K562 (cell line): ENCODE results near the gene HRH4. TPM values are rescaled to one million over a fixed set of nuclear protein-coding genes. Genes with fewer than 3 reads are reported as not detected.

Experiments used
- ATAC-seq: fragments of 200-7000 bp; cut with Tn5 transposase; 3 replicates; pipeline ENCODE4 v1.9.1; 2020; ENCODE audit warnings: moderate library complexity
- BruUV-seq: library from RNA; stranded (reverse); fragments of 400-500 nt; replicated peaks from 2 replicates; lab custom pipeline; 2021; lab: Mats Ljungman, UMichigan
- CTCF ChIA-PET: fragments of 300-600 bp; formaldehyde crosslinking; extraction: SDS; loops from one replicate; lab custom pipeline; 2021; ENCODE audit warnings: low intra/inter-chr PET ratio; lab: Yijun Ruan, JAX
- POLR2A ChIA-PET: fragments of 300-600, 350-650 bp; sonication (Branson Sonifier 250); formaldehyde crosslinking; extraction: SDS; loops from one replicate; lab custom pipeline; 2021; ENCODE audit warnings: antibody characterized with exemption, inconsistent platforms; lab: Yijun Ruan, JAX
- DNase-seq, 4 experiments: peaks; one replicate each; pipeline versions ENCODE4 v3.0.0 to v3.0.0-alpha.2; 2011 to 2018; ENCODE audit warnings: low spot score in 3 of 4, mixed read lengths in 3 of 4; ENCODE audit errors: extremely low read depth in 1 of 4
- FAIRE-seq: peaks from 2 replicates; lab custom pipeline; 2011; peaks lifted over from hg19 to GRCh38; lab: Jason Lieb, UNC
- H2AFZ ChIP-seq: 2 replicates; pipeline ENCODE4 v1.6.0; 2011; ENCODE audit warnings: low read depth, low read length, control low read depth, inconsistent platforms
- H3K27ac ChIP-seq: fragments of 200-600 bp; 3 replicates; pipeline ENCODE4 v1.8.0; 2011; ENCODE audit warnings: low read depth, mild to moderate bottlenecking, control low read depth, inconsistent platforms, low read length, moderate library complexity, mixed read lengths; ENCODE audit errors: extremely low read depth
- H3K27me3 ChIP-seq, 2 experiments: fragments of 300-600 bp in 1 of 2; 2 replicates in 1 of 2; 3 replicates in 1 of 2; pipeline versions ENCODE4 v1.6.0 to v1.8.0; 2011; ENCODE audit warnings: inconsistent platforms in 2 of 2, low read length in 2 of 2, mild to moderate bottlenecking in 1 of 2, mixed read lengths in 1 of 2, moderate library complexity in 1 of 2; ENCODE audit not compliant: control insufficient read depth in 2 of 2, insufficient read depth in 2 of 2
- H3K36me3 ChIP-seq: fragments of 300-600 bp; 3 replicates; pipeline ENCODE4 v1.8.0; 2011; ENCODE audit warnings: mild to moderate bottlenecking, low read length, inconsistent platforms; ENCODE audit not compliant: control insufficient read depth, insufficient read depth
- H3K4me1 ChIP-seq, 2 experiments: fragments of 200-600 bp in 1 of 2; replicated peaks in 1 of 2; 2 replicates in 1 of 2; 3 replicates in 1 of 2; pipeline versions ENCODE4 v1.5.1 to v1.8.0; 2011; ENCODE audit warnings: inconsistent platforms in 2 of 2, low read length in 2 of 2, mild to moderate bottlenecking in 1 of 2, mixed read lengths in 1 of 2, moderate library complexity in 1 of 2; ENCODE audit not compliant: control insufficient read depth in 2 of 2, insufficient read depth in 2 of 2
- H3K4me2 ChIP-seq: 2 replicates; pipeline ENCODE4 v1.6.1; 2011; ENCODE audit warnings: low read length, control low read depth, inconsistent platforms, mixed read lengths; ENCODE audit not compliant: insufficient read depth
- H3K4me3 ChIP-seq: fragments of 200-600 bp; sonication (generic), shearing (Covaris generic); 2 replicates; pipeline ENCODE4 v1.5.1; 2016; ENCODE audit warnings: control low read depth, inconsistent platforms
- H3K79me2 ChIP-seq: fragments of 200-600 bp; 3 replicates; pipeline ENCODE4 v1.8.0; 2011; ENCODE audit warnings: low read length, inconsistent platforms; ENCODE audit not compliant: control insufficient read depth, insufficient read depth
- H3K9ac ChIP-seq, 2 experiments: 2 replicates each; pipeline versions ENCODE4 v1.6.0 to v1.6.1; 2011; ENCODE audit warnings: low read depth in 2 of 2, low read length in 2 of 2, control low read depth in 1 of 2, inconsistent platforms in 1 of 2, mild to moderate bottlenecking in 1 of 2, mixed read lengths in 1 of 2; ENCODE audit not compliant: insufficient read depth in 1 of 2
- H3K9me1 ChIP-seq: one replicate; pipeline ENCODE4 v1.6.0; 2011; ENCODE audit warnings: inconsistent platforms, mild to moderate bottlenecking, low read length, moderate library complexity; ENCODE audit not compliant: control insufficient read depth, insufficient read depth
- H3K9me3 ChIP-seq: replicated peaks from 2 replicates; pipeline ENCODE4 v1.5.1; 2011; ENCODE audit warnings: low read depth, low read length, inconsistent platforms; ENCODE audit not compliant: control insufficient read depth, insufficient read depth
- H4K20me1 ChIP-seq: replicated peaks from 2 replicates; pipeline ENCODE4 v1.6.1; 2011; ENCODE audit warnings: low read length, inconsistent platforms, mixed read lengths; ENCODE audit not compliant: control insufficient read depth, insufficient read depth
- ETS2 ChIP-seq: IDR thresholded peaks from 2 replicates; pipeline ENCODE4 v1.6.1; 2016; ENCODE audit warnings: borderline replicate concordance, missing genetic modification characterization, mild to moderate bottlenecking, moderate library complexity, missing compliant biosample characterization; ENCODE audit not compliant: poor library complexity, severe bottlenecking
- KDM4B ChIP-seq, 2 experiments: fragments of 450-650 bp in 1 of 2; sonication (generic) in 1 of 2; IDR thresholded peaks; 2 replicates each; pipeline ENCODE4 v1.6.1; 2016 to 2017; ENCODE audit warnings: borderline replicate concordance in 2 of 2, antibody characterized with exemption in 1 of 2, low read depth in 1 of 2, mild to moderate bottlenecking in 1 of 2
- RBM17 ChIP-seq: fragments of 200-400 bp; formaldehyde crosslinking; IDR thresholded peaks from 2 replicates; pipeline ENCODE4 v1.6.1; 2017; ENCODE audit warnings: low read depth, mild to moderate bottlenecking, low read length, borderline replicate concordance
- RBM39 ChIP-seq: fragments of 200-400 bp; formaldehyde crosslinking; optimal IDR thresholded peaks from 2 replicates; pipeline ENCODE3; 2018; ENCODE audit warnings: low read depth, low read length
- SMAD1 ChIP-seq: fragments of 150-350 bp; IDR thresholded peaks from 2 replicates; pipeline ENCODE4 v1.6.1; 2014; ENCODE audit warnings: low read length, low read depth; ENCODE audit not compliant: partially characterized antibody
- WGBS: fragments of 100-300 bp; shearing (Covaris generic); methylation state at CpG from one replicate; pipeline ENCODE4 v1.1.6; 2016; ENCODE audit warnings: low coverage, mixed read lengths; ENCODE audit not compliant: insufficient coverage; ENCODE audit errors: missing lambda C conversion rate; 5-methylcytosine and 5-hydroxymethylcytosine counted together
- in situ Hi-C: fragments of 300-500 bp; cut with MboI; formaldehyde crosslinking; loops from 4 replicates; pipeline ENCODE4 v1.15.0; 2018; ENCODE audit warnings: inconsistent platforms, mixed read lengths
- intact Hi-C: fragments of 100-400 bp; cut with micrococcal nuclease; formaldehyde crosslinking; loops from 2 replicates; pipeline ENCODE4 v1.14.2; 2022
- polyA plus RNA-seq, 8 experiments: library from polyadenylated mRNA; depleted of rRNA in 4 of 8; stranded (reverse) in 5 of 8; unstranded in 3 of 8; fragments of >200 nt; fragmentation: Nextera tagmentation in 2 of 8; fragmentation: Illumina TruSeq in 1 of 8; extraction: Ambion mirVana in 2 of 8; extraction: Trizol in 1 of 8; gene quantifications; 2 replicates each; pipeline versions ENCODE4 v1.2.1 to v1.2.3, GENCODE V29; 2011 to 2014; ENCODE audit warnings: inconsistent platforms in 1 of 8, missing spikeins in 1 of 8
- total RNA-seq, 7 experiments: library from RNA; depleted of rRNA in 6 of 7; stranded (reverse); fragments of >200 nt in 6 of 7; fragmentation: Illumina TruSeq in 2 of 7; extraction: Trizol in 2 of 7; gene quantifications; 2 replicates each; pipeline versions ENCODE4 v1.2.1 to v1.2.3, GENCODE V29; 2011 to 2021; ENCODE audit warnings: low replicate concordance in 1 of 7
- TF ChIP-seq, protein P1 (sequence below): fragments of 250-450 bp; sonication (Bioruptor Pico); IDR thresholded peaks from 2 replicates; pipeline ENCODE4 v1.8.0; 2021; ENCODE audit warnings: borderline replicate concordance, mild to moderate bottlenecking, moderate library complexity; ENCODE audit not compliant: poor library complexity, severe bottlenecking

HRH4 gene
- total and polyA plus RNA-seq, 9 of the 15 experiments (the other 6 are each of a cell fraction or from before 2014, with no cell fraction given): not detected

DNA sequence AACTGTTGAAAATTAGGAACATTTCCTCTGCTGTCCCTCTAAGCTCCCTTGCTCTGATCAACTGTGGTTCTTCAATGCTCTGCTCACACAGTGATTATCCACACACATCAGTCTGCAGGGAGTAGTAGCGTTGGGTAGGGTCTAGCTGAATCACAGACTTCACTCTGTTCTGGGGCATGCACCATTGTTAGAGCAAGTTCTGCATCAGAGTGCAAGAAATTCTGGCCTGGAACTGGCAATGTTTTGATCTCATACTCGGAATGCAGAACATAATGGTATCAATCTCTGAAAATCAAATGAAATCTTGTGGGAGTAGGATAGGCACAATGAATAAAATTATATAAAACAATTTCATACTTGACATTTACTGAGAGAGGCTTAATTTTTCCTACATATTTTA, 55.3 kb downstream of the HRH4 start:
- FAIRE-seq (no peak), DNase-seq (no peak), ATAC-seq (no peak)
- ChIA-PET CTCF (no interaction called here), POLR2A (no interaction called here)
- Histone ChIP-seq H3K36me3 (no peaks in the 10 kb centered on the region), H3K79me2 (no peaks in the 10 kb centered on the region), H2AFZ (no peak overlapping the region), H3K4me1 (no peaks in the 10 kb centered on the region), H3K27me3 (no peaks in the 10 kb centered on the region), H4K20me1 (no peaks in the 10 kb centered on the region), H3K27ac (no peak overlapping the region), H3K9me3 (no peaks in the 10 kb centered on the region), H3K9me1 (no peaks in the 10 kb centered on the region), H3K9ac (no peak overlapping the region), H3K4me2 (no peak overlapping the region), H3K4me3 (no peak overlapping the region)
- TF ChIP-seq RBM17: no peak
- TF ChIP-seq KDM4B (IDR thresholded peaks at IDR 0.05; ENCODE audit: borderline replicate concordance in 2 of 2, low read depth in 1 of 2): no peak
- TF ChIP-seq, protein P1, sequence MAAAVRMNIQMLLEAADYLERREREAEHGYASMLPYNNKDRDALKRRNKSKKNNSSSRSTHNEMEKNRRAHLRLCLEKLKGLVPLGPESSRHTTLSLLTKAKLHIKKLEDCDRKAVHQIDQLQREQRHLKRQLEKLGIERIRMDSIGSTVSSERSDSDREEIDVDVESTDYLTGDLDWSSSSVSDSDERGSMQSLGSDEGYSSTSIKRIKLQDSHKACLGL (CRISPR knock-in tag): no peak
- no peak for TF ChIP-seq ETS2 (tag)
- no peak for TF ChIP-seq SMAD1
- no peak for TF ChIP-seq RBM39
- BruUV-seq: no TSS peak
- intact Hi-C loops (no loop called here), in situ Hi-C loops (no loop called here)
- 0% methylated on average over 2 of the region's 2 CpGs for WGBS
